NT2/D1 (cell line): ENCODE results near the gene ATN1.

Experiments
- SUZ12 ChIP-seq: IDR thresholded peaks from 2 replicates; pipeline ENCODE4 v1.6.1; 2011; ENCODE audit not compliant: insufficient read length, insufficient read depth; ENCODE audit errors: extremely low read depth
- YY1 ChIP-seq: IDR thresholded peaks from 2 replicates; pipeline ENCODE4 v1.6.1; 2011; ENCODE audit not compliant: insufficient read length, insufficient read depth
- ZNF274 ChIP-seq: IDR thresholded peaks from 2 replicates; pipeline ENCODE4 v1.6.1; 2011; ENCODE audit warnings: mild to moderate bottlenecking, low read depth, low read length

GRCh38 chr12:6929466-6930452 lies 2.0 kb downstream of the ATN1 start:
- TF ChIP-seq YY1 (no peak), ZNF274 (no peak), SUZ12 (no peak)
